Panc1 (cell line): ENCODE measurements around the gene TNFSF9. TPM values are rescaled to one million over a fixed set of nuclear protein-coding genes. Genes with fewer than 3 reads are reported as not detected.

Experiments
- ATAC-seq: fragments of 200-7000 bp; cut with Tn5 transposase; 2 replicates; pipeline ENCODE4 v1.9.1; 2020; ENCODE audit warnings: mild to moderate bottlenecking, moderate library complexity
- BruUV-seq: library from RNA; stranded (reverse); fragments of 400-500 nt; replicated peaks from 2 replicates; lab custom pipeline; 2021; lab: Mats Ljungman, UMichigan
- CTCF ChIA-PET: fragments of 300-600 bp; sonication (Branson Sonifier 250); formaldehyde crosslinking; loops from one replicate; lab custom pipeline; 2022; ENCODE audit warnings: antibody characterized with exemption; lab: Charles Lee
- POLR2A ChIA-PET: fragments of 300-600 bp; sonication (Branson Sonifier 250); formaldehyde crosslinking; loops from one replicate; lab custom pipeline; 2022; ENCODE audit warnings: antibody characterized with exemption; lab: Charles Lee
- DNase-seq: peaks from one replicate; pipeline ENCODE4 v3.0.0-alpha.2; 2010; ENCODE audit warnings: low read depth, low spot score
- H3K27ac ChIP-seq: 2 replicates; pipeline ENCODE4 v1.5.1; 2011; ENCODE audit warnings: mild to moderate bottlenecking, low read length, inconsistent platforms
- H3K27me3 ChIP-seq: fragments of 200-500 bp; sonication (Bioruptor generic); 2 replicates; pipeline ENCODE4 v1.6.0; 2014; ENCODE audit warnings: low read length, inconsistent platforms; ENCODE audit not compliant: control insufficient read depth, insufficient read depth
- H3K36me3 ChIP-seq: fragments of 200-500 bp; sonication (Bioruptor generic); 2 replicates; pipeline ENCODE4 v1.5.1; 2014; ENCODE audit warnings: inconsistent platforms, mild to moderate bottlenecking, low read length, moderate library complexity; ENCODE audit not compliant: control insufficient read depth, insufficient read depth
- H3K4me1 ChIP-seq: 2 replicates; pipeline ENCODE4 v1.5.1; 2011; ENCODE audit warnings: inconsistent platforms, mild to moderate bottlenecking, low read length, moderate library complexity; ENCODE audit not compliant: control insufficient read depth, insufficient read depth
- H3K4me3 ChIP-seq, 2 experiments: 2 replicates each; pipeline ENCODE4 v1.5.1; 2011 to 2012; ENCODE audit warnings: low read depth in 2 of 2, low read length in 2 of 2, mild to moderate bottlenecking in 2 of 2, inconsistent platforms in 1 of 2, moderate library complexity in 1 of 2
- H3K9me3 ChIP-seq: fragments of 200-500 bp; sonication (Bioruptor generic); 2 replicates; pipeline ENCODE4 v1.5.1; 2014; ENCODE audit warnings: low read depth, mild to moderate bottlenecking, inconsistent platforms, low read length, moderate library complexity; ENCODE audit not compliant: control insufficient read depth, insufficient read depth
- CTCF ChIP-seq: fragments of 450-650 bp; IDR thresholded peaks from 2 replicates; pipeline ENCODE4 v1.5.1; 2017; ENCODE audit warnings: mild to moderate bottlenecking
- POLR2AphosphoS5 ChIP-seq: IDR thresholded peaks from 2 replicates; pipeline ENCODE4 v1.6.1; 2012; ENCODE audit warnings: mild to moderate bottlenecking, low read depth, low read length, moderate library complexity
- SIN3A ChIP-seq: IDR thresholded peaks from 2 replicates; pipeline ENCODE4 v1.6.1; 2012; ENCODE audit warnings: low read depth, mild to moderate bottlenecking, low read length, moderate library complexity, borderline replicate concordance; ENCODE audit not compliant: insufficient read depth
- TCF7L2 ChIP-seq: IDR thresholded peaks from 2 replicates; pipeline ENCODE4 v1.6.1; 2011; ENCODE audit warnings: mild to moderate bottlenecking, low read depth, low read length, inconsistent platforms
- in situ Hi-C: cut with HindIII; loops from 2 replicates; pipeline ENCODE4 v1.10.0; 2016; ENCODE audit warnings: low sequenced_read_pairs, low pct_unique_long_range_greater_than_20kb
- intact Hi-C: fragments of 100-400 bp; cut with micrococcal nuclease; formaldehyde crosslinking; loops from one replicate; pipeline ENCODE4 v1.10.0; 2022; ENCODE audit not compliant: unreplicated experiment
- total RNA-seq: library from RNA; stranded (reverse); gene quantifications from one replicate; pipeline ENCODE4 v1.2.1, GENCODE V29; 2021; ENCODE audit not compliant: unreplicated experiment
- TF ChIP-seq, protein P1 (sequence below), 2 experiments: IDR thresholded peaks; 2 replicates each; pipeline ENCODE4 v1.6.1; 2011 to 2012; ENCODE audit warnings: low read depth in 2 of 2, control low read depth in 1 of 2, low read length in 1 of 2, mild to moderate bottlenecking in 1 of 2, moderate library complexity in 1 of 2; ENCODE audit not compliant: insufficient read depth in 1 of 2

The TNFSF9 gene
- total RNA-seq, 1 experiment from 2014 or later = 2.9 TPM

GRCh38 chr19:6531163-6531955 lies 533 bp downstream of the TNFSF9 start:
- in situ Hi-C loops (no loop called here), intact Hi-C loops (no loop called here)
- Histone ChIP-seq H3K27ac (0 out of 2 replicates have a peak overlapping the region, but pooled peaks have one; percentile 12), H3K4me3 (peak overlapping the region; percentile 51 to 85), H3K4me1 (peaks cover 10% of the 10 kb centered on the region), H3K36me3 (no peaks in the 10 kb centered on the region; the same call in 1 of the 2 replicates), H3K27me3 (no peaks in the 10 kb centered on the region), H3K9me3 (no peaks in the 10 kb centered on the region)
- DNase-seq (no peak), ATAC-seq (peak; percentile 27; the same call in 1 of the 2 replicates)
- POLR2A ChIA-PET = interaction anchor here (0.6 kb wide), 1 partner anchor 309 kb away, joined by 3 read pairs; no protein-coding TSS in a partner anchor
- CTCF ChIA-PET = interaction anchor here (0.6 kb wide), 1 partner anchor 11 kb away, joined by 3 read pairs; no protein-coding TSS in a partner anchor
- no TSS peak for BruUV-seq
- TF ChIP-seq, protein P1, sequence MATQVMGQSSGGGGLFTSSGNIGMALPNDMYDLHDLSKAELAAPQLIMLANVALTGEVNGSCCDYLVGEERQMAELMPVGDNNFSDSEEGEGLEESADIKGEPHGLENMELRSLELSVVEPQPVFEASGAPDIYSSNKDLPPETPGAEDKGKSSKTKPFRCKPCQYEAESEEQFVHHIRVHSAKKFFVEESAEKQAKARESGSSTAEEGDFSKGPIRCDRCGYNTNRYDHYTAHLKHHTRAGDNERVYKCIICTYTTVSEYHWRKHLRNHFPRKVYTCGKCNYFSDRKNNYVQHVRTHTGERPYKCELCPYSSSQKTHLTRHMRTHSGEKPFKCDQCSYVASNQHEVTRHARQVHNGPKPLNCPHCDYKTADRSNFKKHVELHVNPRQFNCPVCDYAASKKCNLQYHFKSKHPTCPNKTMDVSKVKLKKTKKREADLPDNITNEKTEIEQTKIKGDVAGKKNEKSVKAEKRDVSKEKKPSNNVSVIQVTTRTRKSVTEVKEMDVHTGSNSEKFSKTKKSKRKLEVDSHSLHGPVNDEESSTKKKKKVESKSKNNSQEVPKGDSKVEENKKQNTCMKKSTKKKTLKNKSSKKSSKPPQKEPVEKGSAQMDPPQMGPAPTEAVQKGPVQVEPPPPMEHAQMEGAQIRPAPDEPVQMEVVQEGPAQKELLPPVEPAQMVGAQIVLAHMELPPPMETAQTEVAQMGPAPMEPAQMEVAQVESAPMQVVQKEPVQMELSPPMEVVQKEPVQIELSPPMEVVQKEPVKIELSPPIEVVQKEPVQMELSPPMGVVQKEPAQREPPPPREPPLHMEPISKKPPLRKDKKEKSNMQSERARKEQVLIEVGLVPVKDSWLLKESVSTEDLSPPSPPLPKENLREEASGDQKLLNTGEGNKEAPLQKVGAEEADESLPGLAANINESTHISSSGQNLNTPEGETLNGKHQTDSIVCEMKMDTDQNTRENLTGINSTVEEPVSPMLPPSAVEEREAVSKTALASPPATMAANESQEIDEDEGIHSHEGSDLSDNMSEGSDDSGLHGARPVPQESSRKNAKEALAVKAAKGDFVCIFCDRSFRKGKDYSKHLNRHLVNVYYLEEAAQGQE (IDR thresholded peaks at IDR 0.05; ENCODE audit: insufficient read depth in 1 of 2, low read depth in 2 of 2, low read length in 1 of 2) = no peak

DNA sequence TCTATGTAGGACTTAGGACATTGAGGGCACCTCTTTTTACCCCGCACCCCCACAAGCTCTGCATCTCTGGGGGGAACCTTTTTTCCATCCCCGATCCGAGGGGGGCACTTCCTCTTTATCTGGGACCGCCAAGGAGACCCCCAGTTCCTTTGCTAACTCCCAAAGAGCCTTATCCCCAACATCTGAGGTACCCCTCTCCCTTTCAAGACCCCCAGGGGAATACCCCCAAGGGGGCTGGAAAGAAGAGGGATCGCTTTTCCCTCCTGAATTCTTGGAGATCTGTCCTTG lies 1.1 kb downstream of the TNFSF9 start:
- ATAC-seq (no peak), DNase-seq (no peak)
- no peak for TF ChIP-seq CTCF
- no peak for TF ChIP-seq POLR2AphosphoS5
- TF ChIP-seq SIN3A = no peak
- no peak for TF ChIP-seq TCF7L2
- TF ChIP-seq, protein P1 (IDR thresholded peaks at IDR 0.05; ENCODE audit: insufficient read depth in 1 of 2, low read depth in 2 of 2, low read length in 1 of 2) = no peak
- H3K27me3 ChIP-seq = no peaks in the 10 kb centered on the region
- H3K4me1 ChIP-seq = peaks cover 10% of the 10 kb centered on the region
- H3K9me3 ChIP-seq = no peaks in the 10 kb centered on the region
- ChIA-PET POLR2A (no interaction called here), CTCF (no interaction called here)
- H3K36me3 ChIP-seq = no peaks in the 10 kb centered on the region; the same call in 1 of the 2 replicates
- BruUV-seq = no TSS peak
- in situ Hi-C loops (no loop called here), intact Hi-C loops (no loop called here)
- no peak overlapping the region for H3K27ac ChIP-seq
- H3K4me3 ChIP-seq = peak overlapping the region; percentile 51 to 85
